HepG2 (cell line): ENCODE results near the gene SPN. TPM values are rescaled to one million over a fixed set of nuclear protein-coding genes. Genes with fewer than 3 reads are reported as not detected.

Experiments
- ATAC-seq: fragments of 200-7000 bp; cut with Tn5 transposase; 3 replicates; pipeline ENCODE4 v1.9.1; 2020; ENCODE audit warnings: mild to moderate bottlenecking, moderate library complexity
- BruUV-seq: library from RNA; stranded (reverse); fragments of 400-500 nt; replicated peaks from 2 replicates; lab custom pipeline; 2021; lab: Mats Ljungman, UMichigan
- CTCF ChIA-PET: fragments of 300-600 bp; formaldehyde crosslinking; extraction: SDS; loops from one replicate; lab custom pipeline; 2021; ENCODE audit warnings: low total read pairs, inconsistent platforms, low intra/inter-chr PET ratio; lab: Yijun Ruan, JAX
- POLR2A ChIA-PET: fragments of 350-600 bp; sonication (Branson Sonifier 250); formaldehyde crosslinking; loops from one replicate; lab custom pipeline; 2020; ENCODE audit warnings: antibody characterized with exemption, inconsistent platforms; lab: Yijun Ruan, JAX
- DNase-seq: peaks from one replicate; pipeline ENCODE4 v3.0.0-alpha.2; 2015; ENCODE audit warnings: low spot score
- FAIRE-seq: peaks from 3 replicates; lab custom pipeline; 2011; peaks lifted over from hg19 to GRCh38; lab: Jason Lieb, UNC
- H2AFZ ChIP-seq: one replicate; pipeline ENCODE4 v1.6.1; 2011; ENCODE audit warnings: low read length, inconsistent platforms
- H3K27ac ChIP-seq: fragments of 300-600 bp; 3 replicates; pipeline ENCODE4 v1.8.0; 2011; ENCODE audit warnings: mixed run types, mild to moderate bottlenecking, mixed read lengths, low read length, inconsistent platforms; ENCODE audit not compliant: insufficient read depth; ENCODE audit errors: extremely low read length
- H3K27me3 ChIP-seq, 2 experiments: fragments of 200-600 bp in 1 of 2; 2 replicates in 1 of 2; 3 replicates in 1 of 2; pipeline versions ENCODE4 v1.6.0 to v1.8.0; 2011; ENCODE audit warnings: low read length in 2 of 2, mild to moderate bottlenecking in 2 of 2, moderate library complexity in 2 of 2, inconsistent platforms in 1 of 2; ENCODE audit not compliant: insufficient read depth in 2 of 2, control insufficient read depth in 1 of 2
- H3K36me3 ChIP-seq, 2 experiments: fragments of 200-600 bp in 1 of 2; replicated peaks in 1 of 2; 2 replicates in 1 of 2; 3 replicates in 1 of 2; pipeline versions ENCODE4 v1.5.1 to v1.8.0; 2011; ENCODE audit warnings: low read length in 2 of 2, inconsistent platforms in 1 of 2; ENCODE audit not compliant: insufficient read depth in 2 of 2, control insufficient read depth in 1 of 2
- H3K4me1 ChIP-seq: 2 replicates; pipeline ENCODE4 v1.5.1; 2012; ENCODE audit warnings: low read length, inconsistent platforms; ENCODE audit not compliant: insufficient read depth
- H3K4me2 ChIP-seq: 2 replicates; pipeline ENCODE4 v1.6.0; 2011; ENCODE audit warnings: low read depth, low read length, inconsistent platforms
- H3K4me3 ChIP-seq, 3 experiments: fragments of 200-600 bp in 1 of 3; sonication (generic), shearing (Covaris generic) in 1 of 3; replicated peaks in 1 of 3; 2 replicates each; pipeline ENCODE4 v1.5.1; 2011 to 2016; ENCODE audit warnings: low read length in 3 of 3, inconsistent platforms in 2 of 3, low read depth in 2 of 3, mild to moderate bottlenecking in 2 of 3, control low read depth in 1 of 3, mixed read lengths in 1 of 3; ENCODE audit not compliant: insufficient read depth in 1 of 3
- H3K79me2 ChIP-seq: one replicate; pipeline ENCODE4 v1.6.1; 2011; ENCODE audit warnings: low read length, inconsistent platforms; ENCODE audit not compliant: insufficient read depth
- H3K9ac ChIP-seq: 2 replicates; pipeline ENCODE4 v1.6.0; 2011; ENCODE audit warnings: mild to moderate bottlenecking, low read depth, low read length, inconsistent platforms; ENCODE audit not compliant: insufficient read depth
- H3K9me3 ChIP-seq: 2 replicates; pipeline ENCODE4 v1.5.1; 2012; ENCODE audit warnings: mild to moderate bottlenecking, low read length
- H4K20me1 ChIP-seq: 2 replicates; pipeline ENCODE4 v1.6.0; 2011; ENCODE audit warnings: inconsistent platforms, mild to moderate bottlenecking, low read length, moderate library complexity; ENCODE audit not compliant: insufficient read depth
- BRCA1 ChIP-seq: sonication (generic); formaldehyde crosslinking; IDR thresholded peaks from 2 replicates; pipeline ENCODE4 v1.4.0; 2020; ENCODE audit warnings: missing genetic modification reagents
- CSRNP1 ChIP-seq: sonication (generic); formaldehyde crosslinking; IDR thresholded peaks from 2 replicates; pipeline ENCODE4 v1.8.1; 2023; ENCODE audit warnings: mild to moderate bottlenecking, missing genetic modification reagents
- ETS1 ChIP-seq: sonication (generic); formaldehyde crosslinking; IDR thresholded peaks from 2 replicates; pipeline ENCODE4 v1.4.0; 2020; ENCODE audit warnings: missing genetic modification reagents
- KDM5A ChIP-seq: fragments of 200-600 bp; sonication (generic); IDR thresholded peaks from 2 replicates; pipeline ENCODE4 v1.7.0; 2018; ENCODE audit warnings: antibody characterized with exemption, mild to moderate bottlenecking, low read length, borderline replicate concordance
- KMT2A ChIP-seq: sonication (generic); formaldehyde crosslinking; IDR thresholded peaks from 2 replicates; pipeline ENCODE4 v1.4.0; 2020; ENCODE audit warnings: missing genetic modification reagents
- MXD3 ChIP-seq: IDR thresholded peaks from 2 replicates; pipeline ENCODE4 v1.6.1; 2016; ENCODE audit warnings: mild to moderate bottlenecking, missing biosample characterization, missing genetic modification reagents
- SNAPC2 ChIP-seq: sonication (generic); formaldehyde crosslinking; IDR thresholded peaks from 2 replicates; pipeline ENCODE4 v1.8.1; 2022; ENCODE audit warnings: mild to moderate bottlenecking, missing genetic modification reagents
- WIZ ChIP-seq: sonication (generic); formaldehyde crosslinking; IDR thresholded peaks from 2 replicates; pipeline ENCODE4 v1.5.1; 2020; ENCODE audit warnings: mild to moderate bottlenecking, missing genetic modification reagents
- ZBTB44 ChIP-seq: sonication (generic); formaldehyde crosslinking; IDR thresholded peaks from 2 replicates; pipeline ENCODE4 v1.4.0; 2020; ENCODE audit warnings: missing genetic modification reagents
- ZNF225 ChIP-seq: sonication (generic); formaldehyde crosslinking; IDR thresholded peaks from 2 replicates; pipeline ENCODE4 v1.4.0; 2020; ENCODE audit warnings: mild to moderate bottlenecking, missing genetic modification reagents
- ZNF234 ChIP-seq: sonication (generic); formaldehyde crosslinking; conservative IDR thresholded peaks from 2 replicates; pipeline ENCODE4 v1.5.1; 2020; ENCODE audit warnings: mild to moderate bottlenecking, missing genetic modification reagents
- ZSCAN29 ChIP-seq: sonication (generic); formaldehyde crosslinking; conservative IDR thresholded peaks from 2 replicates; pipeline ENCODE4 v1.4.0; 2020; ENCODE audit warnings: mild to moderate bottlenecking, missing genetic modification reagents
- WGBS: methylation state at CpG from one replicate; pipeline ENCODE4 v1.1.6; 2017; ENCODE audit warnings: low lambda C conversion rate; 5-methylcytosine and 5-hydroxymethylcytosine counted together
- in situ Hi-C: cut with HindIII; loops from 2 replicates; pipeline ENCODE4 v1.10.0; 2017; ENCODE audit warnings: low pct_unique_long_range_greater_than_20kb; ENCODE audit not compliant: extremely low pct_ligation_motif_present
- intact Hi-C: fragments of 100-400 bp; cut with micrococcal nuclease; formaldehyde crosslinking; loops from one replicate; pipeline ENCODE4 v1.10.0; 2022; ENCODE audit not compliant: unreplicated experiment
- polyA plus RNA-seq, 8 experiments: library from polyadenylated mRNA; depleted of rRNA in 3 of 8; stranded (reverse) in 7 of 8; unstranded in 1 of 8; fragments of >200 nt; fragmentation: Illumina TruSeq in 4 of 8; extraction: Trizol in 4 of 8; gene quantifications; 2 replicates each; pipeline versions ENCODE4 v1.2.1 to v1.2.3, GENCODE V29; 2011 to 2016; ENCODE audit warnings: low read depth in 4 of 8, missing spikeins in 1 of 8, mixed read lengths in 1 of 8; ENCODE audit not compliant: insufficient read depth in 1 of 8
- total RNA-seq, 5 experiments: library from RNA; depleted of rRNA; stranded (reverse); fragments of >200 nt; fragmentation: Illumina TruSeq; extraction: Trizol; gene quantifications; 2 replicates each; pipeline ENCODE4 v1.2.3, GENCODE V29; 2016; ENCODE audit warnings: low read depth in 1 of 5
- TF ChIP-seq, protein P1 (sequence below): sonication (generic); formaldehyde crosslinking; IDR thresholded peaks from 2 replicates; pipeline ENCODE4 v1.4.0; 2020; ENCODE audit warnings: missing genetic modification reagents

The SPN gene
- total and polyA plus RNA-seq, 2 of the 13 experiments (the other 11 are each of a cell fraction or from before 2014, with no cell fraction given), result 0.22 to 1.6 TPM

DNA sequence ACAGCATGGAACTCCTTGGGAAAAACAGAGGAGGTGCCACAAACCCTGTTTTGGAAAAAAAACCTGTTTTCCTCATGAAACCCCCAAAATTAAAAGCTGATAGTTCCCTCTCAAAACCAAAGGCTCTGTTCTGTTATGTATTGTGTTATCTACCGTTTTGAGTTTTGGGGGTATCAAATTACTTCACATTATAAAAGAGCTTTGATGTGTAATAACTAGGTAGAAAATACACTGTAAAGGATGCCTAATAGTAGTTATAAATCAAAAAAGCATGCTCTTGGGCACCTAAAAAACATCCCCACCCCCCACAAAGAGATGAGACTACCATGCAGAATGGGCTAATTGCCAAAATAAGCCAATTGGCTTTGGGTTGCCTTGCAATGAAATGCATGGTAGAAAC, 51.9 kb downstream of the SPN start (continued):
- no peak for TF ChIP-seq CSRNP1 (CRISPR knock-in tag)
- TF ChIP-seq WIZ (CRISPR knock-in tag), result no peak
- TF ChIP-seq, protein P1, sequence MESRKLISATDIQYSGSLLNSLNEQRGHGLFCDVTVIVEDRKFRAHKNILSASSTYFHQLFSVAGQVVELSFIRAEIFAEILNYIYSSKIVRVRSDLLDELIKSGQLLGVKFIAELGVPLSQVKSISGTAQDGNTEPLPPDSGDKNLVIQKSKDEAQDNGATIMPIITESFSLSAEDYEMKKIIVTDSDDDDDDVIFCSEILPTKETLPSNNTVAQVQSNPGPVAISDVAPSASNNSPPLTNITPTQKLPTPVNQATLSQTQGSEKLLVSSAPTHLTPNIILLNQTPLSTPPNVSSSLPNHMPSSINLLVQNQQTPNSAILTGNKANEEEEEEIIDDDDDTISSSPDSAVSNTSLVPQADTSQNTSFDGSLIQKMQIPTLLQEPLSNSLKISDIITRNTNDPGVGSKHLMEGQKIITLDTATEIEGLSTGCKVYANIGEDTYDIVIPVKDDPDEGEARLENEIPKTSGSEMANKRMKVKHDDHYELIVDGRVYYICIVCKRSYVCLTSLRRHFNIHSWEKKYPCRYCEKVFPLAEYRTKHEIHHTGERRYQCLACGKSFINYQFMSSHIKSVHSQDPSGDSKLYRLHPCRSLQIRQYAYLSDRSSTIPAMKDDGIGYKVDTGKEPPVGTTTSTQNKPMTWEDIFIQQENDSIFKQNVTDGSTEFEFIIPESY (CRISPR knock-in tag), result no peak
- TF ChIP-seq KMT2A (CRISPR knock-in tag), result no peak
- TF ChIP-seq, all 625 proteins: peak for 0

DNA sequence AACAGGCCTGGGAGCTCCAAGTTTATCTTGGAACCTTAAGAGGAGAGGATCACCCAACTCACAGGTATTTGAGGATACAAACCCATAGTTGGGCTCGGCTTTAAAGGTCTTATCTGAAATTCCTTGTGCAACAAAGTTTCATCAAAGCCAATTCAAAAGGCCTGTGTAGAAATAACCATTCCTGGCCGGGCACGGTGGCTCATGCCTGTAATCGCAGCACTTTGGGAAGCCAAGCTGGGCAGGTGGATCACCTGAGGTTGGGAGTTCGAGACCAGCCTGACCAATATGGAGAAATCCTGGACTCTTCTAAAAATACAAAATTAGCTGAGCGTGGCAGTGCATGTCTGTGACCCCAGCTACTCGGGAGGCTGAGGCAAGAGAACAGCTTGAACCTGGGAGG, 54.1 kb downstream of the SPN start:
- 42% methylated on average over 7 of the region's 7 CpGs for WGBS
- DNase-seq, result no peak
- FAIRE-seq, result no peak
- ChIA-PET CTCF (no interaction called here), POLR2A (interaction anchor here (1.0 kb wide), 1 partner anchor 37 kb away, joined by 3 read pairs; no protein-coding TSS in a partner anchor)
- in situ Hi-C loops (no loop called here), intact Hi-C loops (no loop called here)
- H3K27me3 ChIP-seq, result no peaks in the 10 kb centered on the region; a peak in 1 of 5 replicates
- H3K4me1 ChIP-seq, result peaks cover 29% of the 10 kb centered on the region
- BruUV-seq, result no TSS peak
- no peaks in the 10 kb centered on the region for H3K36me3 ChIP-seq
- no peak overlapping the region for H3K4me2 ChIP-seq
- H3K4me3 ChIP-seq, result no peak overlapping the region
- no peak overlapping the region for H3K9ac ChIP-seq
- H3K9me3 ChIP-seq, result no peaks in the 10 kb centered on the region
- peak overlapping the region; percentile 22 for H2AFZ ChIP-seq
- ATAC-seq, result no peak
- no peaks in the 10 kb centered on the region for H4K20me1 ChIP-seq
- H3K27ac ChIP-seq, result no peak overlapping the region
- TF ChIP-seq ZNF234 (CRISPR knock-in tag) (no peak), MXD3 (CRISPR knock-in tag) (no peak), BRCA1 (CRISPR knock-in tag) (no peak), ZBTB44 (CRISPR knock-in tag) (no peak), KDM5A (no peak), ZNF225 (CRISPR knock-in tag) (no peak), SNAPC2 (CRISPR knock-in tag) (no peak), ZSCAN29 (no peak), ETS1 (CRISPR knock-in tag) (no peak)
- no peaks in the 10 kb centered on the region for H3K79me2 ChIP-seq
